Adrenal gland (tissue), 12 donors: ENCODE data around the gene IL17RA. TPM values are rescaled to one million over a fixed set of nuclear protein-coding genes. Genes with fewer than 3 reads are reported as not detected.

Experiments
- DNase-seq, 7 donors: peaks; one replicate each; pipeline ENCODE4 v3.0.0-alpha.2; 2019 to 2020
- H3K27ac ChIP-seq, 5 donors: fragments of 200-600 bp; sonication (generic) in 4 of 5; 1 replicate in 3 of 5; 2 replicates in 2 of 5; pipeline versions ENCODE4 v1.5.1 to v1.8.0; 2016 to 2020; ENCODE audit warnings: mild to moderate bottlenecking in 1 of 5
- H3K27me3 ChIP-seq: fragments of 200-600 bp; 2 replicates; pipeline ENCODE4 v1.8.0; 2021
- H3K36me3 ChIP-seq, 2 donors: fragments of 200-600 bp; replicated peaks in 1 of 2; 1 replicate in 1 of 2; 2 replicates in 1 of 2; pipeline versions ENCODE4 v1.5.1 to v1.8.0; 2018 to 2022
- H3K4me1 ChIP-seq, 2 donors: fragments of 200-600 bp; replicated peaks in 1 of 2; 1 replicate in 1 of 2; 2 replicates in 1 of 2; pipeline versions ENCODE4 v1.5.1 to v1.8.0; 2018 to 2021
- H3K4me3 ChIP-seq, 4 donors: fragments of 200-600 bp; sonication (generic) in 3 of 4; one replicate each; pipeline ENCODE4 v1.5.1; 2016 to 2018
- H3K9me3 ChIP-seq, 3 donors: fragments of 200-600 bp; sonication (generic) in 1 of 3; replicated peaks in 1 of 3; 1 replicate in 2 of 3; 2 replicates in 1 of 3; pipeline versions ENCODE4 v1.5.1 to v1.8.0; 2016 to 2021
- CTCF ChIP-seq, 6 experiments: fragments of 450-650 bp in 4 of 6; fragments of 200-600 bp in 2 of 6; sonication (generic) in 1 of 6; IDR thresholded peaks; 1 replicate in 5 of 6; 2 replicates in 1 of 6; pipeline versions ENCODE4 v1.5.1 to v1.8.0; 2016 to 2021; ENCODE audit warnings: antibody characterized with exemption in 6 of 6, mild to moderate bottlenecking in 2 of 6, moderate library complexity in 1 of 6
- POLR2A ChIP-seq, 2 donors: fragments of 450-650 bp; IDR thresholded peaks; one replicate each; pipeline ENCODE4 v1.6.1; 2017; ENCODE audit warnings: antibody characterized with exemption in 2 of 2, mild to moderate bottlenecking in 2 of 2, moderate library complexity in 1 of 2
- WGBS, 4 donors: extraction: QIAGEN DNeasy Blood & Tissue Kit in 2 of 4; methylation state at CpG; one replicate each; pipeline versions ENCODE4 v1.1.5 to v1.1.7; 2013 to 2017; 5-methylcytosine and 5-hydroxymethylcytosine counted together
- intact Hi-C, 2 donors: fragments of 100-400 bp; cut with DNase I; formaldehyde crosslinking; loops; one replicate each; pipeline versions ENCODE4 v1.14.1 to v1.15.0; 2022 to 2023
- polyA plus RNA-seq, 3 donors: library from polyadenylated mRNA; stranded (reverse); fragments of 200-250 nt in 2 of 3; fragments of 350-450 nt in 1 of 3; fragmentation: Illumina TruSeq in 1 of 3; extraction: RNeasy Lipid Tissue Mini Kit (QIAGEN cat#74804) in 1 of 3; gene quantifications; one replicate each; pipeline ENCODE4 v1.2.3, GENCODE V29; 2013 to 2014
- total RNA-seq, 9 donors: library from RNA; depleted of rRNA in 4 of 9; stranded (reverse); fragments of >200 nt in 4 of 9; fragments of 120-200 nt in 1 of 9; fragmentation: NEBNext Ultra II Directional in 1 of 9; extraction: Animal tissue kit (Norgen Biotek cat#: 25700) in 1 of 9; gene quantifications; one replicate each; pipeline versions ENCODE4 v1.1.0 to v1.2.4, GENCODE V29; 2013 to 2023
- donor health status: healthy with polysubstance abuse.
- donor health status: Bipolar disorder and iron deficiency.
- donor health status: DM: yes; HTN: yes; CAD: no.
- donor health status: DM: no; HTN: no; CAD: no.
- donor health status: DM: no; HTN: no; CAD: no.
- donor health status: DM: yes; HTN: yes; CAD: no.

Gene IL17RA
- total and polyA plus RNA-seq, 12 donors: 2.2 to 31.8 (median 21.5) TPM

GRCh38 chr22:17106785-17107546, 22.2 kb downstream of the IL17RA start:
- TF ChIP-seq CTCF (IDR thresholded peaks at IDR 0.05) (no peak), POLR2A (IDR thresholded peaks at IDR 0.05) (no peak)
- H3K4me3 ChIP-seq: no peak overlapping the region
- intact Hi-C loops: no loop called here
- DNase-seq: no peak
- WGBS, 4 donors: 72 to 75% (median 74%) methylated on average over 11 to 15 of the region's 15 CpGs
- no peaks in the 10 kb centered on the region for H3K9me3 ChIP-seq
- no peaks in the 10 kb centered on the region for H3K27me3 ChIP-seq
- no peaks in the 10 kb centered on the region for H3K4me1 ChIP-seq
- peak overlapping the region in 1 of 5 donors; percentile 48 for H3K27ac ChIP-seq
- H3K36me3 ChIP-seq: peaks cover 0 to 70% of the 10 kb centered on the region in 2 donors

GRCh38 chr22:17107547-17107810, 22.7 kb downstream of the IL17RA start:
- Histone ChIP-seq H3K4me1 (no peaks in the 10 kb centered on the region), H3K27me3 (no peaks in the 10 kb centered on the region), H3K9me3 (no peaks in the 10 kb centered on the region), H3K36me3 (peaks cover 0 to 65% of the 10 kb centered on the region in 2 donors), H3K4me3 (no peak overlapping the region), H3K27ac (peak overlapping the region in 1 of 5 donors; percentile 48)
- DNase-seq: no peak
- TF ChIP-seq CTCF (IDR thresholded peaks at IDR 0.05): no peak
- TF ChIP-seq POLR2A (IDR thresholded peaks at IDR 0.05): no peak
- intact Hi-C loops: no loop called here
- WGBS, 4 donors: 77 to 94% (median 84%) methylated on average over 6 of the region's 6 CpGs

GRCh38 chr22:17108256-17109112, 23.7 kb downstream of the IL17RA start:
- WGBS, 4 donors: 95 to 98% (median 95%) methylated on average over 21 to 66 of the region's 66 CpGs

More at GRCh38 chr22:17108256-17109112, 23.7 kb downstream of the IL17RA start:
- Histone ChIP-seq H3K27me3 (no peaks in the 10 kb centered on the region), H3K36me3 (peaks cover 0 to 55% of the 10 kb centered on the region in 2 donors), H3K9me3 (no peaks in the 10 kb centered on the region), H3K27ac (no peak overlapping the region), H3K4me1 (no peaks in the 10 kb centered on the region), H3K4me3 (no peak overlapping the region)
- no peak for DNase-seq
- no peak for TF ChIP-seq POLR2A (IDR thresholded peaks at IDR 0.05)
- TF ChIP-seq CTCF (IDR thresholded peaks at IDR 0.05): no peak
- intact Hi-C loops: no loop called here
